H9 (cell line): ENCODE measurements around the gene NNT. TPM values are rescaled to one million over a fixed set of nuclear protein-coding genes. Genes with fewer than 3 reads are reported as not detected.
"Not testable (repeated sequence)": the region's sequence is repeated elsewhere in the genome, so short reads cannot be mapped to it uniquely, and the experiment has no call there.

ENCODE experiments used
- DNase-seq: peaks from one replicate; pipeline ENCODE4 v3.0.0-alpha.2; 2017
- H2AFZ ChIP-seq: one replicate; pipeline ENCODE4 v1.6.1; 2013; ENCODE audit warnings: mild to moderate bottlenecking, low read length, control low read depth, moderate library complexity
- H2AK5ac ChIP-seq: 2 replicates; pipeline ENCODE4 v1.6.1; 2013; ENCODE audit warnings: low read length, control low read depth, mixed read lengths; ENCODE audit not compliant: insufficient read length
- H2BK120ac ChIP-seq: one replicate; pipeline ENCODE4 v1.6.1; 2013; ENCODE audit warnings: low read depth, mild to moderate bottlenecking, low read length, control low read depth, inconsistent platforms; ENCODE audit not compliant: poor library complexity, severe bottlenecking
- H2BK12ac ChIP-seq: 2 replicates; pipeline ENCODE4 v1.6.1; 2013; ENCODE audit warnings: low read length, control low read depth, mixed read lengths, low read depth; ENCODE audit not compliant: insufficient read length
- H2BK15ac ChIP-seq: 2 replicates; pipeline ENCODE4 v1.6.1; 2013; ENCODE audit warnings: low read depth, low read length, control low read depth
- H2BK20ac ChIP-seq: one replicate; pipeline ENCODE4 v1.6.1; 2013; ENCODE audit warnings: low read depth, mild to moderate bottlenecking, low read length, control low read depth, inconsistent platforms; ENCODE audit not compliant: poor library complexity, severe bottlenecking
- H2BK5ac ChIP-seq: 2 replicates; pipeline ENCODE4 v1.6.1; 2013; ENCODE audit warnings: low read length, control low read depth, mixed read lengths; ENCODE audit not compliant: insufficient read length
- H3K14ac ChIP-seq: 2 replicates; pipeline ENCODE4 v1.6.1; 2013; ENCODE audit warnings: low read length, control low read depth; ENCODE audit not compliant: insufficient read depth
- H3K18ac ChIP-seq: 2 replicates; pipeline ENCODE4 v1.6.1; 2013; ENCODE audit warnings: low read depth, mild to moderate bottlenecking, mixed read lengths, low read length, control low read depth; ENCODE audit not compliant: insufficient read length
- H3K23ac ChIP-seq: 2 replicates; pipeline ENCODE4 v1.6.1; 2013; ENCODE audit warnings: low read length, control low read depth, mixed read lengths, low read depth; ENCODE audit not compliant: insufficient read length
- H3K23me2 ChIP-seq: 2 replicates; pipeline ENCODE4 v1.6.1; 2013; ENCODE audit warnings: low read depth, mild to moderate bottlenecking, mixed read lengths, low read length, control low read depth; ENCODE audit not compliant: insufficient read length, poor library complexity, severe bottlenecking
- H3K27ac ChIP-seq: 2 replicates; pipeline ENCODE4 v1.5.1; 2013; ENCODE audit warnings: low read length, control low read depth, mixed read lengths, low read depth; ENCODE audit not compliant: insufficient read length
- H3K27me3 ChIP-seq: 2 replicates; pipeline ENCODE4 v1.6.1; 2013; ENCODE audit warnings: low read length, control low read depth, inconsistent platforms; ENCODE audit not compliant: insufficient read depth
- H3K4ac ChIP-seq: 2 replicates; pipeline ENCODE4 v1.6.1; 2013; ENCODE audit warnings: low read depth, mild to moderate bottlenecking, control low read depth, inconsistent platforms, low read length, moderate library complexity
- H3K4me1 ChIP-seq: 2 replicates; pipeline ENCODE4 v1.6.1; 2013; ENCODE audit warnings: low read length, control low read depth, inconsistent platforms; ENCODE audit not compliant: insufficient read depth
- H3K4me2 ChIP-seq: 2 replicates; pipeline ENCODE4 v1.6.1; 2013; ENCODE audit warnings: low read length, control low read depth, mixed read lengths; ENCODE audit not compliant: insufficient read length, insufficient read depth
- H3K56ac ChIP-seq: 2 replicates; pipeline ENCODE4 v1.6.1; 2013; ENCODE audit warnings: low read depth, mild to moderate bottlenecking, mixed read lengths, low read length, control low read depth; ENCODE audit not compliant: insufficient read length
- H3K79me1 ChIP-seq: 2 replicates; pipeline ENCODE4 v1.6.1; 2013; ENCODE audit warnings: low read depth, mild to moderate bottlenecking, moderate library complexity, low read length, control low read depth, inconsistent platforms; ENCODE audit not compliant: insufficient read depth, poor library complexity, severe bottlenecking
- H3K79me2 ChIP-seq: 2 replicates; pipeline ENCODE4 v1.6.1; 2013; ENCODE audit warnings: low read length, control low read depth, inconsistent platforms; ENCODE audit not compliant: insufficient read depth
- H3K9ac ChIP-seq: 2 replicates; pipeline ENCODE4 v1.6.1; 2013; ENCODE audit warnings: low read length, control low read depth, mixed read lengths; ENCODE audit not compliant: insufficient read length; ENCODE audit errors: extremely low read depth
- H3K9me3 ChIP-seq: one replicate; pipeline ENCODE4 v1.6.1; 2013; ENCODE audit warnings: low read depth, low read length, inconsistent platforms; ENCODE audit not compliant: control insufficient read depth
- H3T11ph ChIP-seq: one replicate; pipeline ENCODE4 v1.6.1; 2013; ENCODE audit warnings: mild to moderate bottlenecking, low read length, control low read depth, inconsistent platforms
- H4K20me1 ChIP-seq: one replicate; pipeline ENCODE4 v1.6.1; 2013; ENCODE audit not compliant: control insufficient read depth, insufficient read length, insufficient read depth
- H4K5ac ChIP-seq: 2 replicates; pipeline ENCODE4 v1.6.1; 2013; ENCODE audit warnings: low read depth, mild to moderate bottlenecking, mixed read lengths, low read length, control low read depth; ENCODE audit not compliant: insufficient read length
- H4K8ac ChIP-seq: replicated peaks from 2 replicates; pipeline ENCODE4 v1.6.1; 2013; ENCODE audit warnings: low read length, control low read depth, mixed read lengths, low read depth; ENCODE audit not compliant: insufficient read length
- H4K91ac ChIP-seq: 2 replicates; pipeline ENCODE4 v1.6.1; 2013; ENCODE audit warnings: low read depth, mild to moderate bottlenecking, moderate library complexity, mixed read lengths, low read length, control low read depth; ENCODE audit not compliant: insufficient read length
- H3K27ac Mint-ChIP-seq, 3 experiments: 2 replicates in 2 of 3; 3 replicates in 1 of 3; pipeline ENCODE4 v1.8.0; 2020 to 2021; ENCODE audit warnings: mixed read lengths in 3 of 3, mild to moderate bottlenecking in 1 of 3, moderate library complexity in 1 of 3
- H3K27me3 Mint-ChIP-seq: 2 replicates; pipeline ENCODE4 v1.8.0; 2021; ENCODE audit warnings: low read depth, mild to moderate bottlenecking, moderate library complexity, mixed read lengths
- H3K36me3 Mint-ChIP-seq, 3 experiments: 2 replicates in 2 of 3; 3 replicates in 1 of 3; pipeline ENCODE4 v1.8.0; 2020 to 2021; ENCODE audit warnings: low read depth in 3 of 3, mixed read lengths in 3 of 3; ENCODE audit not compliant: insufficient read depth in 1 of 3
- H3K4me1 Mint-ChIP-seq, 2 experiments: 2 replicates each; pipeline ENCODE4 v1.8.0; 2020; ENCODE audit warnings: mixed read lengths in 2 of 2
- H3K4me3 Mint-ChIP-seq, 2 experiments: 2 replicates in 1 of 2; 3 replicates in 1 of 2; pipeline ENCODE4 v1.8.0; 2020 to 2021; ENCODE audit warnings: mild to moderate bottlenecking in 2 of 2, mixed read lengths in 2 of 2, moderate library complexity in 1 of 2
- H3K9me3 Mint-ChIP-seq, 2 experiments: 2 replicates in 1 of 2; 3 replicates in 1 of 2; pipeline ENCODE4 v1.8.0; 2020; ENCODE audit warnings: mild to moderate bottlenecking in 2 of 2, mixed read lengths in 2 of 2, moderate library complexity in 1 of 2
- CTCF ChIP-seq: fragments of 200-600 bp; sonication (generic); conservative IDR thresholded peaks from 3 replicates; pipeline ENCODE4 v1.8.0; 2021; ENCODE audit warnings: antibody characterized with exemption, mild to moderate bottlenecking
- WGBS: extraction: QIAGEN DNeasy Blood & Tissue Kit; methylation state at CpG from one replicate; pipeline ENCODE4 v1.1.7; 2013; ENCODE audit warnings: missing lambda C conversion rate, low lambda C conversion rate, mixed read lengths; ENCODE audit not compliant: insufficient read length; ENCODE audit errors: extremely low coverage; 5-methylcytosine and 5-hydroxymethylcytosine counted together
- total RNA-seq: library from RNA; stranded (reverse); gene quantifications from 2 replicates; pipeline ENCODE4 v1.2.1, GENCODE V29; 2021

NNT gene
- total RNA-seq, 1 experiment from 2014 or later = 27.6 TPM

GRCh38 chr5:43694027-43694426 lies 91.0 kb downstream of the NNT start:
- H3K27ac Mint-ChIP-seq = no peak overlapping the region
- H3K14ac ChIP-seq = no peak overlapping the region
- no peak for DNase-seq
- no peak for TF ChIP-seq CTCF
- H3T11ph ChIP-seq = no peak overlapping the region
- H2BK5ac ChIP-seq = no peak overlapping the region
- no peak overlapping the region for H3K27ac ChIP-seq
- H3K4me3 Mint-ChIP-seq = no peak overlapping the region
- H2BK15ac ChIP-seq = no peak overlapping the region
- no CpG with 5 or more reads among the region's 1 CpG for WGBS
- H2BK12ac ChIP-seq = no peak overlapping the region
- H3K9me3 ChIP-seq = no peaks in the 10 kb centered on the region
- no peak overlapping the region for H4K91ac ChIP-seq
- no peak overlapping the region for H3K4me2 ChIP-seq
- H4K20me1 ChIP-seq = no peaks in the 10 kb centered on the region
- H3K27me3 Mint-ChIP-seq = no peaks in the 10 kb centered on the region
- H2AK5ac ChIP-seq = no peak overlapping the region
- H3K4ac ChIP-seq = no peak overlapping the region
- H3K23ac ChIP-seq = no peak overlapping the region
- H3K56ac ChIP-seq = no peak overlapping the region
- no peak overlapping the region for H3K18ac ChIP-seq
- no peaks in the 10 kb centered on the region for H3K79me1 ChIP-seq
- H3K36me3 Mint-ChIP-seq = peaks cover 22 to 36% (median 35%) of the 10 kb centered on the region in 3 experiments
- no peak overlapping the region for H4K5ac ChIP-seq
- H3K79me2 ChIP-seq = no peaks in the 10 kb centered on the region
- no peaks in the 10 kb centered on the region for H3K23me2 ChIP-seq
- no peak overlapping the region for H2AFZ ChIP-seq
- H2BK20ac ChIP-seq = no peak overlapping the region
- no peak overlapping the region for H4K8ac ChIP-seq
- no peaks in the 10 kb centered on the region for H3K27me3 ChIP-seq
- peaks cover 23 to 32% of the 10 kb centered on the region in 2 experiments for H3K9me3 Mint-ChIP-seq
- no peaks in the 10 kb centered on the region for H3K4me1 ChIP-seq
- H3K9ac ChIP-seq = no peak overlapping the region
- no peak overlapping the region for H2BK120ac ChIP-seq
- H3K4me1 Mint-ChIP-seq = no peaks in the 10 kb centered on the region

GRCh38 chr5:43696444-43696843 lies 93.5 kb downstream of the NNT start:
- not testable (repeated sequence) for DNase-seq, H3K79me1 ChIP-seq, H4K8ac ChIP-seq, H2AK5ac ChIP-seq, H2BK12ac ChIP-seq, H3T11ph ChIP-seq, H3K79me2 ChIP-seq, H3K23ac ChIP-seq, H3K27ac ChIP-seq, H3K27ac Mint-ChIP-seq, H2BK15ac ChIP-seq, H3K4me3 Mint-ChIP-seq, H3K23me2 ChIP-seq, H3K9ac ChIP-seq, H3K4ac ChIP-seq, H3K27me3 Mint-ChIP-seq, H4K20me1 ChIP-seq, H2BK20ac ChIP-seq, H3K18ac ChIP-seq, H3K27me3 ChIP-seq, H4K91ac ChIP-seq, H3K4me1 ChIP-seq, H2BK5ac ChIP-seq, H3K56ac ChIP-seq, H3K9me3 ChIP-seq, H3K14ac ChIP-seq, H3K4me1 Mint-ChIP-seq, H2BK120ac ChIP-seq, H3K4me2 ChIP-seq, H2AFZ ChIP-seq, H4K5ac ChIP-seq
- Mint-ChIP-seq H3K36me3 (peaks cover 22 to 32% (median 25%) of the 10 kb centered on the region in 3 experiments), H3K9me3 (peaks cover 23 to 32% of the 10 kb centered on the region in 2 experiments)
- no CpG with 5 or more reads among the region's 2 CpGs for WGBS
